K562 (cell line): ENCODE data around the gene CREB3L1. TPM values are rescaled to one million over a fixed set of nuclear protein-coding genes. Genes with fewer than 3 reads are reported as not detected.

Experiments used
- ARNT ChIP-seq, 2 experiments: fragments of 450-650 bp; IDR thresholded peaks; 2 replicates each; pipeline ENCODE4 v1.6.1; 2016; ENCODE audit warnings: mild to moderate bottlenecking in 1 of 2
- EGR1 ChIP-seq: fragments of 450-650 bp; conservative IDR thresholded peaks from 2 replicates; pipeline ENCODE4 v1.6.1; 2017; ENCODE audit warnings: mild to moderate bottlenecking
- POU5F1 ChIP-seq: fragments of 150-350 bp; IDR thresholded peaks from 2 replicates; pipeline ENCODE4 v1.6.1; 2014; ENCODE audit warnings: borderline replicate concordance, low read length, low read depth, mild to moderate bottlenecking; ENCODE audit not compliant: partially characterized antibody
- RHOXF2B ChIP-seq: fragments of 250-450 bp; sonication (Bioruptor Pico); conservative IDR thresholded peaks from 2 replicates; pipeline ENCODE4 v1.5.1; 2021
- SAFB ChIP-seq: fragments of 200-400 bp; formaldehyde crosslinking; IDR thresholded peaks from 2 replicates; pipeline ENCODE4 v1.6.1; 2017; ENCODE audit warnings: low read depth, low read length, borderline replicate concordance
- polyA plus RNA-seq, 8 experiments: library from polyadenylated mRNA; depleted of rRNA in 4 of 8; stranded (reverse) in 5 of 8; unstranded in 3 of 8; fragments of >200 nt; fragmentation: Nextera tagmentation in 2 of 8; fragmentation: Illumina TruSeq in 1 of 8; extraction: Ambion mirVana in 2 of 8; extraction: Trizol in 1 of 8; gene quantifications; 2 replicates each; pipeline versions ENCODE4 v1.2.1 to v1.2.3, GENCODE V29; 2011 to 2014; ENCODE audit warnings: inconsistent platforms in 1 of 8, missing spikeins in 1 of 8
- total RNA-seq, 7 experiments: library from RNA; depleted of rRNA in 6 of 7; stranded (reverse); fragments of >200 nt in 6 of 7; fragmentation: Illumina TruSeq in 2 of 7; extraction: Trizol in 2 of 7; gene quantifications; 2 replicates each; pipeline versions ENCODE4 v1.2.1 to v1.2.3, GENCODE V29; 2011 to 2021; ENCODE audit warnings: low replicate concordance in 1 of 7
- TF ChIP-seq, protein P1 (sequence below): fragments of 450-650 bp; IDR thresholded peaks from 2 replicates; pipeline ENCODE4 v1.6.1; 2016; ENCODE audit warnings: mild to moderate bottlenecking, moderate library complexity
- TF ChIP-seq, protein P2 (sequence below): sonication (generic); formaldehyde crosslinking; IDR thresholded peaks from 2 replicates; pipeline ENCODE4 v1.8.0; 2023; ENCODE audit warnings: mild to moderate bottlenecking, missing genetic modification reagents

Gene CREB3L1
- total and polyA plus RNA-seq, 9 of the 15 experiments (the other 6 are each of a cell fraction or from before 2014, with no cell fraction given), result 1.2 to 27.6 (median 3.7) TPM

DNA sequence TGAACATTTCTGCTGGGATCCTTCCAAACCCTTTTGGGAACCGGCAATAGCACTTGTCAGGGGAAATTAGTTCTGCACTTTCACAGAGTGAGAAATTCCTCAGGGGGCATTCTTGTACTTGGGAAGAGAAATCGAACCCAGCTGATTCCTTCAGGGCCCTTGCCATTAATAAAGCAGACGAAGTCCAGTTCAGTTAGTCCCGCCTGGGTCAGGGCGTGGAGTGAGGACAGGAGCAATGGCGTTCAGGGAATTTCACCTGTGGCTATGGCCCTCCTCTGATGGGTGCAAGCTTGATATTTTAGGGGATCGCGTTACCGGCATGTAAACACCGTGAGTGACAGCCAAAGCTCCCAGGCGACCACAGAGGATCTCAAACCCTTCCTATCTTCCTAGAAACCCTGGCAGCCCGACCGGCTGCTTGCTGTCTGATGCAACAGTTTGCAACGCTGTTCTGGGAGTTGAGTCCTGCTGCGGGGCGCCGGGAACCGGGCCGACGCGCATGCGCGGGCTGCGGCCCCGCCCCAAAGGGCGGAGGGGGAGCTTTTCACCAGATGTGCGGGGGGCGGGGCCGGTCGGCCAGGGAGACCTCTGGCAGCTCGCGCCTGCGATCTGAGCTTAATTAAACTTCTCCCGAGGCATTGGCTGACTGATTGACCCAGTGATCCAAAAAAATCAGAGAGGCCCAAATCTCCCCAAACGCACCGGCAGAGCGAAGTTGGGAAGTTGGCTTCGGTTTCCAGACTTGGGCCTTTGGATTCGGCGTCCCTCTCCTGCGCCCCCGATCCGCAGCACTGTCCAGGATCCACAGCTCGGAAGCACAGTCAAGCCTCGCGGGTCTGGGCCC, 34.3 kb upstream of the CREB3L1 start (continued):
- TF ChIP-seq, protein P1, sequence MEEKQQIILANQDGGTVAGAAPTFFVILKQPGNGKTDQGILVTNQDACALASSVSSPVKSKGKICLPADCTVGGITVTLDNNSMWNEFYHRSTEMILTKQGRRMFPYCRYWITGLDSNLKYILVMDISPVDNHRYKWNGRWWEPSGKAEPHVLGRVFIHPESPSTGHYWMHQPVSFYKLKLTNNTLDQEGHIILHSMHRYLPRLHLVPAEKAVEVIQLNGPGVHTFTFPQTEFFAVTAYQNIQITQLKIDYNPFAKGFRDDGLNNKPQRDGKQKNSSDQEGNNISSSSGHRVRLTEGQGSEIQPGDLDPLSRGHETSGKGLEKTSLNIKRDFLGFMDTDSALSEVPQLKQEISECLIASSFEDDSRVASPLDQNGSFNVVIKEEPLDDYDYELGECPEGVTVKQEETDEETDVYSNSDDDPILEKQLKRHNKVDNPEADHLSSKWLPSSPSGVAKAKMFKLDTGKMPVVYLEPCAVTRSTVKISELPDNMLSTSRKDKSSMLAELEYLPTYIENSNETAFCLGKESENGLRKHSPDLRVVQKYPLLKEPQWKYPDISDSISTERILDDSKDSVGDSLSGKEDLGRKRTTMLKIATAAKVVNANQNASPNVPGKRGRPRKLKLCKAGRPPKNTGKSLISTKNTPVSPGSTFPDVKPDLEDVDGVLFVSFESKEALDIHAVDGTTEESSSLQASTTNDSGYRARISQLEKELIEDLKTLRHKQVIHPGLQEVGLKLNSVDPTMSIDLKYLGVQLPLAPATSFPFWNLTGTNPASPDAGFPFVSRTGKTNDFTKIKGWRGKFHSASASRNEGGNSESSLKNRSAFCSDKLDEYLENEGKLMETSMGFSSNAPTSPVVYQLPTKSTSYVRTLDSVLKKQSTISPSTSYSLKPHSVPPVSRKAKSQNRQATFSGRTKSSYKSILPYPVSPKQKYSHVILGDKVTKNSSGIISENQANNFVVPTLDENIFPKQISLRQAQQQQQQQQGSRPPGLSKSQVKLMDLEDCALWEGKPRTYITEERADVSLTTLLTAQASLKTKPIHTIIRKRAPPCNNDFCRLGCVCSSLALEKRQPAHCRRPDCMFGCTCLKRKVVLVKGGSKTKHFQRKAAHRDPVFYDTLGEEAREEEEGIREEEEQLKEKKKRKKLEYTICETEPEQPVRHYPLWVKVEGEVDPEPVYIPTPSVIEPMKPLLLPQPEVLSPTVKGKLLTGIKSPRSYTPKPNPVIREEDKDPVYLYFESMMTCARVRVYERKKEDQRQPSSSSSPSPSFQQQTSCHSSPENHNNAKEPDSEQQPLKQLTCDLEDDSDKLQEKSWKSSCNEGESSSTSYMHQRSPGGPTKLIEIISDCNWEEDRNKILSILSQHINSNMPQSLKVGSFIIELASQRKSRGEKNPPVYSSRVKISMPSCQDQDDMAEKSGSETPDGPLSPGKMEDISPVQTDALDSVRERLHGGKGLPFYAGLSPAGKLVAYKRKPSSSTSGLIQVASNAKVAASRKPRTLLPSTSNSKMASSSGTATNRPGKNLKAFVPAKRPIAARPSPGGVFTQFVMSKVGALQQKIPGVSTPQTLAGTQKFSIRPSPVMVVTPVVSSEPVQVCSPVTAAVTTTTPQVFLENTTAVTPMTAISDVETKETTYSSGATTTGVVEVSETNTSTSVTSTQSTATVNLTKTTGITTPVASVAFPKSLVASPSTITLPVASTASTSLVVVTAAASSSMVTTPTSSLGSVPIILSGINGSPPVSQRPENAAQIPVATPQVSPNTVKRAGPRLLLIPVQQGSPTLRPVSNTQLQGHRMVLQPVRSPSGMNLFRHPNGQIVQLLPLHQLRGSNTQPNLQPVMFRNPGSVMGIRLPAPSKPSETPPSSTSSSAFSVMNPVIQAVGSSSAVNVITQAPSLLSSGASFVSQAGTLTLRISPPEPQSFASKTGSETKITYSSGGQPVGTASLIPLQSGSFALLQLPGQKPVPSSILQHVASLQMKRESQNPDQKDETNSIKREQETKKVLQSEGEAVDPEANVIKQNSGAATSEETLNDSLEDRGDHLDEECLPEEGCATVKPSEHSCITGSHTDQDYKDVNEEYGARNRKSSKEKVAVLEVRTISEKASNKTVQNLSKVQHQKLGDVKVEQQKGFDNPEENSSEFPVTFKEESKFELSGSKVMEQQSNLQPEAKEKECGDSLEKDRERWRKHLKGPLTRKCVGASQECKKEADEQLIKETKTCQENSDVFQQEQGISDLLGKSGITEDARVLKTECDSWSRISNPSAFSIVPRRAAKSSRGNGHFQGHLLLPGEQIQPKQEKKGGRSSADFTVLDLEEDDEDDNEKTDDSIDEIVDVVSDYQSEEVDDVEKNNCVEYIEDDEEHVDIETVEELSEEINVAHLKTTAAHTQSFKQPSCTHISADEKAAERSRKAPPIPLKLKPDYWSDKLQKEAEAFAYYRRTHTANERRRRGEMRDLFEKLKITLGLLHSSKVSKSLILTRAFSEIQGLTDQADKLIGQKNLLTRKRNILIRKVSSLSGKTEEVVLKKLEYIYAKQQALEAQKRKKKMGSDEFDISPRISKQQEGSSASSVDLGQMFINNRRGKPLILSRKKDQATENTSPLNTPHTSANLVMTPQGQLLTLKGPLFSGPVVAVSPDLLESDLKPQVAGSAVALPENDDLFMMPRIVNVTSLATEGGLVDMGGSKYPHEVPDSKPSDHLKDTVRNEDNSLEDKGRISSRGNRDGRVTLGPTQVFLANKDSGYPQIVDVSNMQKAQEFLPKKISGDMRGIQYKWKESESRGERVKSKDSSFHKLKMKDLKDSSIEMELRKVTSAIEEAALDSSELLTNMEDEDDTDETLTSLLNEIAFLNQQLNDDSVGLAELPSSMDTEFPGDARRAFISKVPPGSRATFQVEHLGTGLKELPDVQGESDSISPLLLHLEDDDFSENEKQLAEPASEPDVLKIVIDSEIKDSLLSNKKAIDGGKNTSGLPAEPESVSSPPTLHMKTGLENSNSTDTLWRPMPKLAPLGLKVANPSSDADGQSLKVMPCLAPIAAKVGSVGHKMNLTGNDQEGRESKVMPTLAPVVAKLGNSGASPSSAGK, result peak; percentile 84; the same call in 1 of the 2 replicates
- TF ChIP-seq POU5F1, result no peak
- TF ChIP-seq ARNT (IDR thresholded peaks at IDR 0.05), result no peak
- no peak for TF ChIP-seq SAFB
- TF ChIP-seq, protein P2, sequence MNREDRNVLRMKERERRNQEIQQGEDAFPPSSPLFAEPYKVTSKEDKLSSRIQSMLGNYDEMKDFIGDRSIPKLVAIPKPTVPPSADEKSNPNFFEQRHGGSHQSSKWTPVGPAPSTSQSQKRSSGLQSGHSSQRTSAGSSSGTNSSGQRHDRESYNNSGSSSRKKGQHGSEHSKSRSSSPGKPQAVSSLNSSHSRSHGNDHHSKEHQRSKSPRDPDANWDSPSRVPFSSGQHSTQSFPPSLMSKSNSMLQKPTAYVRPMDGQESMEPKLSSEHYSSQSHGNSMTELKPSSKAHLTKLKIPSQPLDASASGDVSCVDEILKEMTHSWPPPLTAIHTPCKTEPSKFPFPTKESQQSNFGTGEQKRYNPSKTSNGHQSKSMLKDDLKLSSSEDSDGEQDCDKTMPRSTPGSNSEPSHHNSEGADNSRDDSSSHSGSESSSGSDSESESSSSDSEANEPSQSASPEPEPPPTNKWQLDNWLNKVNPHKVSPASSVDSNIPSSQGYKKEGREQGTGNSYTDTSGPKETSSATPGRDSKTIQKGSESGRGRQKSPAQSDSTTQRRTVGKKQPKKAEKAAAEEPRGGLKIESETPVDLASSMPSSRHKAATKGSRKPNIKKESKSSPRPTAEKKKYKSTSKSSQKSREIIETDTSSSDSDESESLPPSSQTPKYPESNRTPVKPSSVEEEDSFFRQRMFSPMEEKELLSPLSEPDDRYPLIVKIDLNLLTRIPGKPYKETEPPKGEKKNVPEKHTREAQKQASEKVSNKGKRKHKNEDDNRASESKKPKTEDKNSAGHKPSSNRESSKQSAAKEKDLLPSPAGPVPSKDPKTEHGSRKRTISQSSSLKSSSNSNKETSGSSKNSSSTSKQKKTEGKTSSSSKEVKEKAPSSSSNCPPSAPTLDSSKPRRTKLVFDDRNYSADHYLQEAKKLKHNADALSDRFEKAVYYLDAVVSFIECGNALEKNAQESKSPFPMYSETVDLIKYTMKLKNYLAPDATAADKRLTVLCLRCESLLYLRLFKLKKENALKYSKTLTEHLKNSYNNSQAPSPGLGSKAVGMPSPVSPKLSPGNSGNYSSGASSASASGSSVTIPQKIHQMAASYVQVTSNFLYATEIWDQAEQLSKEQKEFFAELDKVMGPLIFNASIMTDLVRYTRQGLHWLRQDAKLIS, result peak; percentile 79
- 0 out of 2 replicates have a peak, but pooled peaks have one; percentile 83 for TF ChIP-seq RHOXF2B (CRISPR knock-in tag)
- TF ChIP-seq EGR1, result no peak
